ENCODE measurements around the gene DLST. TPM values are rescaled to one million over a fixed set of nuclear protein-coding genes. Genes with fewer than 3 reads are reported as not detected.

The DLST gene
- total and polyA plus RNA-seq, 3 experiments from 2014 or later = 8.8 to 161 (median 160) TPM

DNA sequence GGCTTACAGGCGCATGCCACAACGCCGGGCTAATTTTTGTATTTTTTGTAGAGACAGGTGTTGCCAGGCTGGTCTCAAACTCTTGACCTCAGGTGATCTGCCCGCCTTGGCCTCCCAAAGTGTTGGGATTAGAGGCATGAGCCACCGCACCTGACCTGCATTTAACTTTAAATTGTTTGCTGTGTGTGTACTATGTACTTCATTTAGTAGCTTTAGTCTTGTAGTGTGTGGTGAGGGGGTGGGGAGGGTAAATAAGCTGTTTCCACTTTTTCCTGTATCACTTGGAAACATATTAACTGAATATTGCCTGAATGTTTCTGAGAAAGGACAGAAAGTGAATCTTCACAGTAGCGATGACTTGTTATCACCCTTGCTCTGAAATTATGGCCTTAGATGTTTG lies 8.5 kb downstream of the DLST start:
- H3K4me1 Mint-ChIP-seq = peaks cover 33 to 41% (median 34%) of the 10 kb centered on the region in 3 donors
- H3K27ac ChIP-seq (ENCODE audit: low read depth, low read length) = no peak overlapping the region
- H3K9me3 ChIP-seq (ENCODE audit: low read length) = no peaks in the 10 kb centered on the region
- H3K4me3 ChIP-seq (ENCODE audit: low read length) = no peak overlapping the region
- no peaks in the 10 kb centered on the region for H3K27me3 ChIP-seq (ENCODE audit: insufficient read depth, low read length, poor library complexity, severe bottlenecking)
- CTCF ChIA-PET = interaction anchor here (1.2 to 7.1 kb wide), 5 partner anchors 8 to 29 kb away, joined by 4 to 50 read pairs (median 6); partner anchors contain the start of gene DLST
- H3K9me3 Mint-ChIP-seq = no peaks in the 10 kb centered on the region
- DNase-seq = no peak
- H3K36me3 ChIP-seq (ENCODE audit: insufficient read depth, low read length) = peaks cover 43% of the 10 kb centered on the region
- peaks cover 17% of the 10 kb centered on the region for H3K4me1 ChIP-seq (ENCODE audit: insufficient read depth, low read length)
- H3K4me3 Mint-ChIP-seq = no peak overlapping the region
- H3K27me3 Mint-ChIP-seq = no peaks in the 10 kb centered on the region
- H3K27ac Mint-ChIP-seq = no peak overlapping the region
- POLR2A ChIA-PET = no interaction called here
- peaks cover 6 to 79% (median 9%) of the 10 kb centered on the region in 3 donors for H3K36me3 Mint-ChIP-seq

DNA sequence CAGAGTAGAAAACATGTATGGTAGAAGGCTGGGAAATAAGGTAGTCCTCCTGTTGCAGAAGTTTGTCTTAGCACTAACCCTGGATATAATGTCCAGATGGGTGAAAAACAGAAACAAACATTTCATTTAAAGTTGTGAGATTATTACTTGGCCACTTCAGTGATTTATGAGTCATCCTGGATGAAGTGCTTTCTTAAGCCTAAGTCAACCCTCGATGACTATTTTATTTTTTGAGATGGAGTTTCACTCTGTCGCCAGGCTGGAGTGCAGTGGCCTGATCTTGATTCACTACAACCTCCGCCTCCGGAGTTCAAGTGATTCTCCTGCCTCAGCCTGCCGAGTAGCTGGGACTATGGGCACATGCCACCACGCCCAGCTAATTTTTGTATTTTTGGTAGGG lies 10.2 kb downstream of the DLST start:
- Mint-ChIP-seq H3K9me3 (no peaks in the 10 kb centered on the region), H3K36me3 (peaks cover 7 to 82% (median 14%) of the 10 kb centered on the region in 3 donors), H3K4me3 (no peak overlapping the region), H3K4me1 (peaks cover 20 to 25% (median 23%) of the 10 kb centered on the region in 3 donors), H3K27ac (peak overlapping the region in 2 of 8 donors; percentile 54 to 78), H3K27me3 (no peaks in the 10 kb centered on the region)
- CTCF ChIA-PET = interaction anchor here (2.8 to 7.1 kb wide), 3 partner anchors 13 to 31 kb away, joined by 15 to 50 read pairs (median 34); no protein-coding TSS in a partner anchor
- Histone ChIP-seq H3K36me3 (ENCODE audit: insufficient read depth, low read length) (peaks cover 55% of the 10 kb centered on the region), H3K27ac (ENCODE audit: low read depth, low read length) (no peak overlapping the region), H3K4me1 (ENCODE audit: insufficient read depth, low read length) (peaks cover 16% of the 10 kb centered on the region), H3K9me3 (ENCODE audit: low read length) (no peaks in the 10 kb centered on the region), H3K27me3 (ENCODE audit: insufficient read depth, low read length, poor library complexity, severe bottlenecking) (no peaks in the 10 kb centered on the region), H3K4me3 (ENCODE audit: low read length) (no peak overlapping the region)
- no peak for DNase-seq
- POLR2A ChIA-PET = no interaction called here

DNA sequence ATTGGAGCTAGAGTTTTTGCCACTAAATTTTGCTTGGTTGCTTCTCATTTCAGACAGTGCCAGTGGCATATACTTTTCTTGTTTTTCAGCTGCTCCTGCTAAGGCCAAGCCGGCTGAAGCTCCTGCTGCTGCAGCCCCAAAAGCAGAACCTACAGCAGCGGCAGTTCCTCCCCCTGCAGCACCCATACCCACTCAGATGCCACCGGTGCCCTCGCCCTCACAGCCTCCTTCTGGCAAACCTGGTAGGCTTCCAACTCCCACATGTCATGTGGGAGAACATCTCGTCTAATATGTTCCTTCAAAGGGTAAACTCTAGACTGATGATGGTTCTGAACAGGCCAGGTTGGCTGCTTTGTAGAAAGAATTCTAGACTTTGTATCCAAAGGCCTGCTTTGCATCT lies 11.0 kb downstream of the DLST start:
- no peaks in the 10 kb centered on the region for H3K27me3 ChIP-seq (ENCODE audit: insufficient read depth, low read length, poor library complexity, severe bottlenecking)
- Mint-ChIP-seq H3K4me1 (peaks cover 15 to 26% (median 17%) of the 10 kb centered on the region in 3 donors), H3K9me3 (no peaks in the 10 kb centered on the region), H3K4me3 (no peak overlapping the region), H3K36me3 (peaks cover 12 to 89% (median 18%) of the 10 kb centered on the region in 3 donors), H3K27me3 (no peaks in the 10 kb centered on the region), H3K27ac (peak overlapping the region in 1 of 8 donors; percentile 54)
- H3K36me3 ChIP-seq (ENCODE audit: insufficient read depth, low read length) = peaks cover 64% of the 10 kb centered on the region
- H3K4me3 ChIP-seq (ENCODE audit: low read length) = no peak overlapping the region
- no peak overlapping the region for H3K27ac ChIP-seq (ENCODE audit: low read depth, low read length)
- no peaks in the 10 kb centered on the region for H3K9me3 ChIP-seq (ENCODE audit: low read length)
- DNase-seq = no peak
- ChIA-PET CTCF (interaction anchor here (1.1 to 7.1 kb wide), 5 partner anchors 10 to 32 kb away, joined by 3 to 50 read pairs (median 3); partner anchors contain the start of gene DLST), POLR2A (interaction anchor here (0.8 to 1.1 kb wide), 2 partner anchors 32 to 170 kb away, joined by 3 read pairs; no protein-coding TSS in a partner anchor)
- H3K4me1 ChIP-seq (ENCODE audit: insufficient read depth, low read length) = peaks cover 12% of the 10 kb centered on the region

DNA sequence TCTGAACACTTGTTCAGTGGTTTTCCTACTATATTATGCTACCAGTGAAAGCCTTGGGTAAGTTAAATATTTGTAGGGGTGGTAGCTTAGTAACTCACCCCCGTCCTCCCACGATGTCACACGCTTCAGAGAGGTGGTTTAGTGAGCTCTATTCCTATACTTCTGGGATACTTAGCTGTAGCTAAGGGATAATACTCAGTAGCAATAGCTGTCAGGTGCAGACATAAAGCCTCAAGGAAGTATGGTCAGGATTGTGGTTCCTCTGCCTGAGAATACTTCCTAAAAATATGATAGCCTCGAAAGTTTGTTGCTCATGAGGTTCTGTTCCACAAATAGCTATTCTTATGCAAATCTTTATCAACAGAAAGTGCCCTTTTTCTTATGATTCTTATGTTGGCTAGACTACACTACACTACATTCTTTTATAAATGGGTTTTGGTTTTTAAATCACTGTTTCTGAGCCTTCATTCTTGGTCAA lies 11.9 kb downstream of the DLST start:
- no peak overlapping the region for H3K4me3 Mint-ChIP-seq
- no peaks in the 10 kb centered on the region for H3K27me3 Mint-ChIP-seq
- ChIA-PET CTCF (interaction anchor here (1.1 to 7.1 kb wide), 5 partner anchors 9 to 33 kb away, joined by 3 to 50 read pairs (median 3); partner anchors contain the start of gene DLST), POLR2A (interaction anchor here (1.1 kb wide), 1 partner anchor 33 kb away, joined by 3 read pairs; no protein-coding TSS in a partner anchor)
- H3K36me3 ChIP-seq (ENCODE audit: insufficient read depth, low read length) = peaks cover 72% of the 10 kb centered on the region
- no peaks in the 10 kb centered on the region for H3K9me3 ChIP-seq (ENCODE audit: low read length)
- no peak overlapping the region for H3K4me3 ChIP-seq (ENCODE audit: low read length)
- H3K4me1 Mint-ChIP-seq = peaks cover 7 to 17% (median 8%) of the 10 kb centered on the region in 3 donors
- no peak overlapping the region for H3K27ac ChIP-seq (ENCODE audit: low read depth, low read length)
- H3K4me1 ChIP-seq (ENCODE audit: insufficient read depth, low read length) = peaks cover 3% of the 10 kb centered on the region
- no peak for DNase-seq
- H3K36me3 Mint-ChIP-seq = peaks cover 12 to 93% (median 20%) of the 10 kb centered on the region in 3 donors
- no peaks in the 10 kb centered on the region for H3K27me3 ChIP-seq (ENCODE audit: insufficient read depth, low read length, poor library complexity, severe bottlenecking)
- no peaks in the 10 kb centered on the region for H3K9me3 Mint-ChIP-seq
- H3K27ac Mint-ChIP-seq = peak overlapping the region in 3 of 8 donors; percentile 47 to 86 (median 69)

DNA sequence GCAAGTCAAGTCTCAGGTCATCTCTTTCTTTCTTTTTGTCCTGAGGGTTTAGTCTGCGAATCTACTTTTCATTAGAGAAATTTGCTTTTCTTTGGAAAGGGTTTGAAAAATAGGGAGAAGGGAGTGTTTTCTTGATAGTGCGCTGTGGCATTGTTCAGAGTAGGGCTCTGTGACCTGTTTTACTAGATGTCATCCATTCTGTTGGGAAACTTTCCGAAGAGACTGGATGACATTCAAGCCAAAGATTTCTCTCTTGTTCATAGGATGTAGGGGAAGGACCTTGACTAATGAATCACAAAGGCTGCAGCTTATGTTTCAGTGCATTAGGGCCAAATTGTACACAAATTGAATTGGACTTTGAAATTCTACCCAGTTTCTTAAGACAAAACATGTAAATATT lies 14.7 kb downstream of the DLST start:
- POLR2A ChIA-PET = no interaction called here
- peaks cover 0 to 12% (median 0%) of the 10 kb centered on the region in 3 donors for H3K4me1 Mint-ChIP-seq

DNA sequence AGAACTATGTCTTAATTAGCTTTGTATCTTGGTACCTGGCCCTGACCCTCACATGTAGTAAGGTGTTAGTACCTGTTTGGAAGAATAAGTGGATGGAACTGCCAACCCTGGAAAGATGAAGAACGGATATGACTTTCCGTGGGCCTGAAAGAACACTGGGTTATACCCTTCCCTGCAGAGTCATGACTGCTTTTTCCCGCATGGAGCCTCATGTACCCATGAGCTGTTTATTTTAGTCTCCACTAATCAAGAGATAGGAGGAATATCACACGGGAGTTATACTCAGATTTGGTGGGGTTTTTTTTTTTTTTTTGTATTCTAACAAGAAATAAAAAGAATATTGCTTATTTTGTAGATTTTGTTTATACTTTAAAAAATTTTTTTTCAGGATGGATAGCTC lies 15.9 kb downstream of the DLST start:
- Mint-ChIP-seq H3K36me3 (peaks cover 21 to 97% (median 32%) of the 10 kb centered on the region in 3 donors), H3K27ac (no peak overlapping the region), H3K4me1 (peaks cover 0 to 12% (median 0%) of the 10 kb centered on the region in 3 donors), H3K9me3 (no peaks in the 10 kb centered on the region), H3K27me3 (no peaks in the 10 kb centered on the region), H3K4me3 (no peak overlapping the region)
- H3K4me1 ChIP-seq (ENCODE audit: insufficient read depth, low read length) = no peaks in the 10 kb centered on the region
- POLR2A ChIA-PET = no interaction called here
- no peak overlapping the region for H3K27ac ChIP-seq (ENCODE audit: low read depth, low read length)
- H3K4me3 ChIP-seq (ENCODE audit: low read length) = no peak overlapping the region
- no peaks in the 10 kb centered on the region for H3K9me3 ChIP-seq (ENCODE audit: low read length)
- H3K36me3 ChIP-seq (ENCODE audit: insufficient read depth, low read length) = peaks cover 89% of the 10 kb centered on the region
- H3K27me3 ChIP-seq (ENCODE audit: insufficient read depth, low read length, poor library complexity, severe bottlenecking) = no peaks in the 10 kb centered on the region
- CTCF ChIA-PET = interaction anchor here (1.6 to 1.7 kb wide), 3 partner anchors 9 to 37 kb away, joined by 3 to 8 read pairs (median 8); no protein-coding TSS in a partner anchor
- DNase-seq = no peak

More for the DNA sequence above, 14.7 kb downstream of the DLST start:
- H3K9me3 Mint-ChIP-seq = no peaks in the 10 kb centered on the region
- Histone ChIP-seq H3K27ac (ENCODE audit: low read depth, low read length) (no peak overlapping the region), H3K4me3 (ENCODE audit: low read length) (no peak overlapping the region), H3K27me3 (ENCODE audit: insufficient read depth, low read length, poor library complexity, severe bottlenecking) (no peaks in the 10 kb centered on the region), H3K9me3 (ENCODE audit: low read length) (no peaks in the 10 kb centered on the region), H3K36me3 (ENCODE audit: insufficient read depth, low read length) (peaks cover 83% of the 10 kb centered on the region), H3K4me1 (ENCODE audit: insufficient read depth, low read length) (no peaks in the 10 kb centered on the region)
- H3K27ac Mint-ChIP-seq = peak overlapping the region in 3 of 8 donors; percentile 4 to 38 (median 14)
- H3K4me3 Mint-ChIP-seq = no peak overlapping the region
- H3K36me3 Mint-ChIP-seq = peaks cover 21 to 97% (median 32%) of the 10 kb centered on the region in 3 donors
- CTCF ChIA-PET = interaction anchor here (1.0 to 1.7 kb wide), 3 partner anchors 10 to 35 kb away, joined by 3 to 8 read pairs (median 3); no protein-coding TSS in a partner anchor
- no peak for DNase-seq
- no peaks in the 10 kb centered on the region for H3K27me3 Mint-ChIP-seq

DNA sequence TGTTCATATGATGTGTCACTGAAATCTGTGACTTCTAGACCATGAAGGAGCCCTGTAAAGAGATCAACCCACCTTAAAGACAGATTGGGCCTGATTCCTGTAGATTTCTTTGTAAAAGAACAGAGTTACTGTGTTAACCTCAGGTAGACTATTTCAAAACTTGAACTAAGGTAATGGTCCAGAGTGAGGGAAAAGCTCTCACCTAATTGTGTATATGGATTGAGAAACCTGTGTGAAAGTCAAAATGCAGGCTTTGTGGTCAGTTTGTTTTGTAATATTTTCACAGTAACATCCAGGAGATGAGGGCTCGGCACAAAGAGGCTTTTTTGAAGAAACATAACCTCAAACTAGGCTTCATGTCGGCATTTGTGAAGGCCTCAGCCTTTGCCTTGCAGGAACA lies 16.4 kb downstream of the DLST start:
- ChIA-PET CTCF (interaction anchor here (1.6 to 1.7 kb wide), 2 partner anchors 14 to 37 kb away, joined by 3 to 8 read pairs; no protein-coding TSS in a partner anchor), POLR2A (no interaction called here)
- Mint-ChIP-seq H3K4me1 (peaks cover 0 to 12% (median 0%) of the 10 kb centered on the region in 3 donors), H3K36me3 (peaks cover 21 to 97% (median 32%) of the 10 kb centered on the region in 3 donors), H3K27ac (peak overlapping the region in 1 of 8 donors; percentile 7), H3K4me3 (no peak overlapping the region), H3K27me3 (no peaks in the 10 kb centered on the region), H3K9me3 (no peaks in the 10 kb centered on the region)
- H3K4me1 ChIP-seq (ENCODE audit: insufficient read depth, low read length) = no peaks in the 10 kb centered on the region
- peaks cover 89% of the 10 kb centered on the region for H3K36me3 ChIP-seq (ENCODE audit: insufficient read depth, low read length)
- no peak for DNase-seq
- H3K4me3 ChIP-seq (ENCODE audit: low read length) = no peak overlapping the region
- no peaks in the 10 kb centered on the region for H3K27me3 ChIP-seq (ENCODE audit: insufficient read depth, low read length, poor library complexity, severe bottlenecking)
- no peaks in the 10 kb centered on the region for H3K9me3 ChIP-seq (ENCODE audit: low read length)
- H3K27ac ChIP-seq (ENCODE audit: low read depth, low read length) = no peak overlapping the region

DNA sequence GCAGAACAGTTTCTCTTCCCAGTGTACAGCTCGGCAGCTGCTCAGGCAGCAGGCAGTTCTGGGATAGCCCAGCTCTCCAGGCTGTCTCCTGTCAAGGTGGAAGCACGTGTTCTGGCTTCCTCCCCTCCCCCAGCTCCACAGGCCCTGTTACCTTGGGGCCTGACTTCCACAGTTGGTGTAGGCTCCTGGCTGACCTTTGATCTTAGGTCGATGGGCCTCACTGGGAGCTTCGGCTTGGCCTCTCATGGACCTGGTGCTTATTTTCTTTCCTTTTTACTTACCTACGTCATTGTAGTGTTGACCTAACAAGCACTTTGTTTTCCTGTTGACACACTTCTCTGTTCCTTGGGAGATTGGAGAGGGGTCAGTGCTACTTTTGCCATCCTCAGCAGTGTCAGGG lies 17.0 kb downstream of the DLST start:
- H3K9me3 Mint-ChIP-seq = no peaks in the 10 kb centered on the region
- H3K4me3 Mint-ChIP-seq = no peak overlapping the region
- no peak overlapping the region for H3K27ac ChIP-seq (ENCODE audit: low read depth, low read length)
- DNase-seq = no peak
- peaks cover 0 to 12% (median 0%) of the 10 kb centered on the region in 3 donors for H3K4me1 Mint-ChIP-seq
- POLR2A ChIA-PET = no interaction called here
- H3K4me3 ChIP-seq (ENCODE audit: low read length) = no peak overlapping the region
- H3K9me3 ChIP-seq (ENCODE audit: low read length) = no peaks in the 10 kb centered on the region
- H3K4me1 ChIP-seq (ENCODE audit: insufficient read depth, low read length) = no peaks in the 10 kb centered on the region
- peak overlapping the region in 4 of 8 donors; percentile 61 to 89 (median 76) for H3K27ac Mint-ChIP-seq
- H3K27me3 ChIP-seq (ENCODE audit: insufficient read depth, low read length, poor library complexity, severe bottlenecking) = no peaks in the 10 kb centered on the region
- H3K27me3 Mint-ChIP-seq = no peaks in the 10 kb centered on the region
- CTCF ChIA-PET = interaction anchor here (1.6 kb wide), 1 partner anchor 38 kb away, joined by 8 read pairs; no protein-coding TSS in a partner anchor
- H3K36me3 Mint-ChIP-seq = peaks cover 21 to 96% (median 32%) of the 10 kb centered on the region in 3 donors
- H3K36me3 ChIP-seq (ENCODE audit: insufficient read depth, low read length) = peaks cover 85% of the 10 kb centered on the region
